Testis (tissue), 2 donors: ENCODE measurements around the gene BNC2.

Experiments used
- POLR2A ChIP-seq: fragments of 450-650 bp; IDR thresholded peaks from one replicate; pipeline ENCODE4 v1.6.1; 2017; ENCODE audit warnings: antibody characterized with exemption, mild to moderate bottlenecking, moderate library complexity
- TF ChIP-seq, protein P1 (sequence below), 3 experiments: fragments of 450-650 bp in 2 of 3; fragments of 200-600 bp in 1 of 3; sonication (generic) in 1 of 3; IDR thresholded peaks; one replicate each; pipeline ENCODE4 v1.5.1; 2016 to 2019; ENCODE audit warnings: antibody characterized with exemption in 3 of 3, mild to moderate bottlenecking in 2 of 3, moderate library complexity in 1 of 3

DNA sequence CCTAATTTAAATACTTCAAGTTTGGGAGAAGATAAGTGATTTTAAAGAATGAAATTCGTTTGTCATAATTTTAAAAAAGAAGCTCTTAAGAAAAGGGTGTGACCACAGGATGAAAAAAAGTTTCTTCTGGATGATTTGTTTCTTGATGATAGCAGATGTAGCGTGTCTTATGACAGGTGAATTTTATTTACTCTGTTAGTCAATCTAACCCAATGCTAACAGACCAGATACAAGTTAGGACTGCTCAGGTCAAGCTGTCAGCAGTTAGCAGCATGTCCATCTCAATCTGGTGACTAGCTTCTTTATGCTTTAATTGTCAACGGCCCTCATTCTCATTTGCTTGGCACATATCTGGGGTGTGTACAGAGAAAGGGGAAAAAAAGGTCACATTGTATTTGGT, 456.0 kb downstream of the BNC2 start:
- TF ChIP-seq, protein P1, sequence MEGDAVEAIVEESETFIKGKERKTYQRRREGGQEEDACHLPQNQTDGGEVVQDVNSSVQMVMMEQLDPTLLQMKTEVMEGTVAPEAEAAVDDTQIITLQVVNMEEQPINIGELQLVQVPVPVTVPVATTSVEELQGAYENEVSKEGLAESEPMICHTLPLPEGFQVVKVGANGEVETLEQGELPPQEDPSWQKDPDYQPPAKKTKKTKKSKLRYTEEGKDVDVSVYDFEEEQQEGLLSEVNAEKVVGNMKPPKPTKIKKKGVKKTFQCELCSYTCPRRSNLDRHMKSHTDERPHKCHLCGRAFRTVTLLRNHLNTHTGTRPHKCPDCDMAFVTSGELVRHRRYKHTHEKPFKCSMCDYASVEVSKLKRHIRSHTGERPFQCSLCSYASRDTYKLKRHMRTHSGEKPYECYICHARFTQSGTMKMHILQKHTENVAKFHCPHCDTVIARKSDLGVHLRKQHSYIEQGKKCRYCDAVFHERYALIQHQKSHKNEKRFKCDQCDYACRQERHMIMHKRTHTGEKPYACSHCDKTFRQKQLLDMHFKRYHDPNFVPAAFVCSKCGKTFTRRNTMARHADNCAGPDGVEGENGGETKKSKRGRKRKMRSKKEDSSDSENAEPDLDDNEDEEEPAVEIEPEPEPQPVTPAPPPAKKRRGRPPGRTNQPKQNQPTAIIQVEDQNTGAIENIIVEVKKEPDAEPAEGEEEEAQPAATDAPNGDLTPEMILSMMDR (IDR thresholded peaks at IDR 0.05) = no peak
- no peak for TF ChIP-seq POLR2A
